CD4-positive, alpha-beta T cell treated with Interleukin-6 for 4 hours (primary cell): Measurements from ENCODE around the gene DDR1.
"Not testable (repeated sequence)": the region's sequence is repeated elsewhere in the genome, so short reads cannot be mapped to it uniquely, and the experiment has no call there.

Experiments
- DNase-seq: peaks from one replicate; pipeline ENCODE4 v3.0.0-alpha.2; 2020; ENCODE audit warnings: mixed read lengths

DDR1 gene

GRCh38 chr6:30922447-30922852 is 38.1 kb downstream of the DDR1 start:
- no peak for DNase-seq

DNA sequence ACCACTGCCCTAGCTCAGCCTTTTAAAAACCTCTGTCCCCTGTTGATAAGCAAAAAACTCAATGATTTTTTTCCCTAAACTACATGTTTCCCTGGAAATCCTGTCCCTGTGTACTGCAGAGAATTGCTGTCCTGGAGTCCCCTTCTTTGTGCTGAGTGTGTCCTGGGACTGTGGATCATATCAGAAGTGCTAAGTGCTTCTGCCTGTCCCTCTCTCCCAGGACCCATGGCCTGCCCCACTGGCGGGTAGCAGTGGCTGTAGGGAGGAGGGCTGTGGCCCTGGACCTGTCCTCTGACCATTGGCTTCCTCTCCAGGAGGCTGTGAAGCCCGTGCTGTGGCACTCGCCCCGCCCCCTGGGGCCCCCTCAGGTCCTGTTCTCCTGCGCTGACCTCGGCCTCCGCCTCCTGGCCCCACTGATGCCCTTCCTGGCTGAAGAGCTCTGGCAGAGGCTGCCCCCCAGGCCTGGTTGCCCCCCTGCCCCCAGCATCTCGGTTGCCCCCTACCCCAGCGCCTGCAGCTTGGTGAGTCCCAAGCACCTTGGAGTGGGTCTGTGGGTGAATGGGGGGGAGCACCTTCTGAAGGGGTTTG is 39.8 kb downstream of the DDR1 start:
- DNase-seq, result not testable (repeated sequence)

DNA sequence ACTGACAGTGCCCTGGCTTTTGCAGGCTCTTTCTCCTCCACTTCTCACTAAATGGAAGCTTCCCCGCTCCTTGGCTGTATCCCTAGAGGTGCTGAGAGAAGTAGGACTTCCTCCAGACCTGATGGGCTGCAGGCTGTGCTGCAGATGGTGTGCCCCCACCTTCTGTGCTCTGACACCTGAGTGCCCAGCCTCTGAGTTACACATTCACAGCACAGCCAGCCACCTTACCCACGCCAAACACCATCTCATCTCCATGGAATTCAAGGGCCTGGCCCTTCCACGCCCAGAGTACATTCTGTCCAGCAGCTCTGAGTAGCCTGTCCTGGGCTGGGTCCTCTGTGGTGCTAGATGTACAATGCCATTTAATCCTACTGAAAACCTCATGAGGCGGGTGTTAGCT is 42.3 kb downstream of the DDR1 start:
- no peak for DNase-seq

- not testable (repeated sequence) for DNase-seq
Observed at GRCh38 chr6:30927080-30927479, 42.8 kb downstream of the DDR1 start.

- no peak for DNase-seq
Observed at GRCh38 chr6:30928677-30929076, 44.4 kb downstream of the DDR1 start.

DNA sequence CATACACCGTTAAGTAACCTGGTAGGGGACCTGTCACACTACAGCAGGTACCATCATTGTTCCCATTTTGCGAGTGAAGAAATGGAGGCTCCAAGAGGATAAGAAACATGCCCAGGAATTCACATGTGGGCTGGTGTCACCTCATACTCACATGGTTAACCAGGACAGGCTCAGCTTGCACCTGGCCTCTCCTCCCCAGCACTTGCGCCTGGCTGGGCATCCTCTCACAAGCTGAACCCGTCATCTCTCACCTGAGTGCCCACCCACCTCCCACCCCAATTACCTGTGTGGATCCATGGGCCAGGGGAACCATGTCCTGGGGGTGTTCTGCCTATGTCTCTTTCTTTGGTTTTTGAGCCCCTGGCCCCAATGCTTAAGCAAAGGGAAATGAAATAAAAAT is 46.2 kb downstream of the DDR1 start:
- no peak for DNase-seq

DNA sequence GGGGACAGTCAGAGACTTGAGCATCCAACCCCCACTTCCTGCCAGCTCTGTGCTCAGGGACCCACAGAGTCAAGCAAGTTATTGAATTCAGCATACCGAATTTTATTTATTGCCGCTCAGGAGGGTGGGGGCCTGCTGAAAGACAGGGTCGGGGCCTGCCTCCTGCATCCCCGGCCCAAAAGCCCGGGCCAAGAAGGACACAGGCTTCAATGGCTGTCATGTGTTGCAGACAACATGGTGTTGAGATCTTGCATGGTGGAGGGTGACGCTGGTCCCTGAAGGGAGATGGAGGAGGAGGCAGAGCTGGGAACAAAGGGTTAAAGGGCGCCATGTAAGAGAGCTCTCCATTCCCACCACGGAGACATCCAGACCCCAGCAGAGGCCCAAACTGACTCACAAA is 47.0 kb downstream of the DDR1 start:
- DNase-seq, result no peak

DNA sequence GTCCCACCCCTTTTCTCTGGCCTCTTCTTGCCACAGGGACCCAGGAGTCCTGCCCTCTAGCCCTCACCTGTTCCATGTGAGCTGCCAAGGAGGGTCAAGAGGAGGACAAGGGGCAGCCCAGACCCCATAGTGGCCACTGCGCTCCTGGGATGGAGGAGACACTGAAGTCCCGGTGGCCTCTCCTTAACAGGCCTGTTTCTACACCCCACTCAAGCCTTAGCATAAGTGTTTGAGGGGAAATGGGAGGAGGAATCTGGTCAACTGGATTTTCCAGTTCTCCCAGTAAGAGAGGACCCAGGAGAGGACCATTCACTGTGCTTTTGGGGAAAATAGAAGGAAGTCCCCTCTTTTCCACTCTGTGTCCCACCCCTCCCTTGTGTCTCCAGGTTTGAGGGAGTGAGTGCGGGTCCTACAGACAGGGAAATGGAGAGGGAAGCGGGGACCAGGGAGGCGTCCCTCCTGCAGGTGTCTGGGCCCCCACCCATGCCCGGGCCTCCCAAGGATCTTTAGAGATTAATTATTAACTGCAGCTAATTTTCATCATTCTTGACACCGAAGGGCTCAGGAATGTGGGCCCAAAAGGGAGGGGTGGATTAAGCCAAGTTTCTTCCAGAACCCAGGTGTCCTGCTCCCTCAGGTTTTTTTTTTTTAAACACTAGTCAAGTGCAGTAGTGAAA is 47.8 kb downstream of the DDR1 start, which contains the start of gene SFTA2:
Gene SFTA2 (minus strand): TSS at position 202 of the 677 bp plus-strand sequence. CDS start 74 bp downstream, at position 128.
- DNase-seq, result no peak

GRCh38 chr6:30932665-30933365 is 48.5 kb downstream of the DDR1 start:
- DNase-seq, result no peak

DNA sequence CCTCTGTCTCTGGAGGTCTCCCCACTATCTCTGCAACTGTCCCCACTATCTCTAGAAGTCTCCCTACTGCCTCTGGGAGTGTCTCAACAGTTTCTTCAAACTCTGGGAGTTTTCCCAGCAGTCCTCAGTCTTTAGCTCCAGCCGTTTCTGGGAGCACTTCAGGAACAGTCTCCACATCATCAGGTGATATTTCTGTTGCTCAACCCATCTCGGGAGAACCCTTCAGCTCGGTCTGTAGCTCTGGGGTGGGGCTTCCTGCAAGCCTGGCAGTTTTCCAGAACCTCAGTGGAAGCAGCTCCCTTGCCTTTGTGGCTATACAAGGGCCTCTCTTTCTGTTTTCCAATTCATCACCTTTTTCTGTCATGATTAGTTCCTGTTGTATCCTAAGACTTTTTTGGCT is 50.7 kb downstream of the DDR1 start:
- no peak for DNase-seq

DNA sequence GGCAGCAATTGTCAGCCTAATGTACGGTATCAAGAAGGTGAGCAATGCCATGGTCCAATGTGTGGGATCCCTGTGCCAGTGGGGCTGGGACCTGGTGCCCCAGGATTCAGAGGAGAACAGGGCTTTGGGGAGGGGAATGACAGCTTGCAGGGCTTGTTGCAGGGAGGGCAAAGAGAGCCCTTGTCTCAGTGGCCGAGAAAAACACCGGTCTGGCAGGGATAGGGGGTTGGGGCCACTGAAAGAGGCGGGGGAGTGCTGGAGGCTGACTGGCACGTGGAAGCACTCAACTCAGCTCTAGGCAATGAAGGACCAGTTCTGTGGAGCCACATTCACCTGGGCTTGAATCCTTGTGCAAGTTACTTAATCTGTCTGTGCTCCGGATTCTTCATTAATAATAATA is 52.9 kb downstream of the DDR1 start:
- no peak for DNase-seq

- DNase-seq, result no peak
Observed at GRCh38 chr6:30938730-30939129, 54.4 kb downstream of the DDR1 start.

DNA sequence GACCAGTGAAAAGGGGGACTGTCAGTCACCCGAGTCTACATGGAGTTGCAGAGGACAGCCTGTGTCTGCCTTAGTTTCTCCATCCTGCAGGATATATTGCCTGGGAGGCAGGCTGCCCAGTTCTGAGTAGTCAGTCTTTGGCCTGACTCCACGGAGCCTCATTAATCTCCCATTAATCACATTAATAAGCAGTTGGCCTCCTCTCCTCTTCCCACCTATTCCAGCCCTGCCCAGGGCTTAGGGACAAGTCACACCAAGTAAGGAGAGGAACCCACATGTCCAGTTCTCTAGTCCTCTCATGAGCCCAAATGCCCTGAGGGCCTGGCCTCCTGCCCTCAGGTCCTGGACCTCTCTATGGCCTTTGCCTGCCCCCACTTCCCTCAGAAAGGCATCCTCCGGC is 55.2 kb downstream of the DDR1 start:
- no peak for DNase-seq

DNA sequence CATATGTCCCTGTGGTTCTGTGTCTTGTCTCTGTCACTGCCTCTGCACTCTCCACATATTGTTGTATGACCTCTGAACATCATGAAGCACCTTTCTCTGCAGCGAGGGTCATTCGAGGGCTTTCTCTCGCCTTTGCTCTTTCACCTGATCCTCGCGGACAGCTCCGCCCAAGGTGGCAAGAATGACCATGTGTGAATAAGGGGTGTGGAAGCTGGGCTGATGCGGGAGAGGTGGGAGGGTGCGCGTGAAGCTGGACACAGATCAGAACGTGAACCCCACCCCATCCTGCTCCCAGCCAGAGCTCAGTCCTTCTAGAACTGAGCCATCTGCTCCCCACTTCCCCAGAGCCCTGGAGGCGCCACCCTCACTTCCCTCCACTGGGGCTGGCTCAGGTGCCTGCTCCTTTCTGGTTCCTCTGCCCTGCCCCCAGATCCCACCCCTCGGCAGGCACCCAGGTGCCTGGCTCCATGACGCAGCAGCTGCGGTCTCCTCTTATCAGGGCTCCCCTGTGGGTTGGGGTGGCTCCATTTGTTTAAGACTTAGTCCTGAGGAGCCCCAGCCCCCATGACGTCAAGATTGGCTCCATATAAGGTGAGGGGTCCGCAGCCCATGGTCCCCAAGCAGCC is 56.2 kb downstream of the DDR1 start, which contains the start of gene MUCL3:
Gene MUCL3 (plus strand): TSS at position 613 of the 626 bp plus-strand sequence. CDS start 27 bp downstream, outside the sequence.
- DNase-seq, result no peak

- peak; percentile 20 for DNase-seq
Observed at GRCh38 chr6:30942338-30943060, 58.2 kb downstream of the DDR1 start.

- DNase-seq, result no peak
Observed at GRCh38 chr6:30944051-30944450, 59.7 kb downstream of the DDR1 start.

DNA sequence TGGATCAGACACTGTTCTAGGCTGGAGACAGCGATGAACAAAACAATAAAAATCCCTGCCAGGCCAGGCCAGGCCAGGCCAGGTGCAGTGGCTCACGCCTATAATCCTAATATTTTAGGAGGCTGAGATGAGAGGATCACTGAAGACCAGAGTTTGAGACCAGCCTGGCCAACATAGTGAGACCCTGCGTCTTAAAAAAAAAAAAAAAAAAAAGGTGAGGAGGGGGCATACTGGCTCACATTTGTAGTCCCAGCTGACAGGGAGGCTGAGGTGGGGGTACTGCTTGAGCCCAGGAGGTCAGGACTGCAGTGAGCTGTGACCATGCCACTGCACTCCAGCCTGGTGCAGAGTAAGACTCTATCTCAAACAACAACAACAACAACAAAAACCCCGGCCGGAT is 61.0 kb downstream of the DDR1 start:
- DNase-seq, result no peak

GRCh38 chr6:30947231-30947630 is 62.9 kb downstream of the DDR1 start:
- no peak for DNase-seq

DNA sequence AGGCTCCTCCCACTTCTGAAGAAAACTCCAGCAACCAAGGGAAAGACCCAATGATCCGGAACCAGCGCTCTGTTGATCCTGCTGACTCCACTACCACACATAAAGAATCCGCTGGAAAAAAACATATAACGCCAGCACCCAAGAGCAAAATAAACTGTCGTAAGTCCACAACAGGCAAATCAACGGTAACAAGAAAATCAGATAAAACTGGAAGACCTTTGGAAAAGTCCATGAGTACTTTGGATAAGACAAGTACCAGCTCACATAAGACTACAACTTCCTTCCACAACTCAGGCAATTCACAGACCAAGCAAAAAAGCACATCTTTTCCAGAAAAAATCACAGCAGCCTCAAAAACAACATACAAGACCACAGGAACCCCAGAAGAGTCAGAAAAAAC is 64.5 kb downstream of the DDR1 start:
- no peak for DNase-seq
